BLaER1 treated with 17β-estradiol and CSF1 and Interleukin-3, amounts not matched to agents 10 nM and 100 nM (cell line): Measurements from ENCODE around the gene ATXN10.

Source experiments
- H3K27ac ChIP-seq, 11 experiments: shearing (Covaris generic); formaldehyde crosslinking; 2 replicates each; pipeline ENCODE4 v1.8.1; 2022
- H3K27me3 ChIP-seq, 11 experiments: shearing (Covaris generic); formaldehyde crosslinking; 2 replicates each; pipeline ENCODE4 v1.8.1; 2022
- H3K36me3 ChIP-seq, 11 experiments: shearing (Covaris generic); formaldehyde crosslinking; 2 replicates each; pipeline ENCODE4 v1.8.1; 2022
- H3K4me1 ChIP-seq, 10 experiments: shearing (Covaris generic); formaldehyde crosslinking; 2 replicates each; pipeline ENCODE4 v1.8.1; 2022
- H3K4me2 ChIP-seq, 11 experiments: shearing (Covaris generic); formaldehyde crosslinking; 2 replicates each; pipeline ENCODE4 v1.8.1; 2022
- H3K4me3 ChIP-seq, 10 experiments: shearing (Covaris generic); formaldehyde crosslinking; 2 replicates each; pipeline ENCODE4 v1.8.1; 2022
- H3K9ac ChIP-seq, 11 experiments: shearing (Covaris generic); formaldehyde crosslinking; 2 replicates each; pipeline ENCODE4 v1.8.1; 2022
- H3K9me3 ChIP-seq, 11 experiments: shearing (Covaris generic); formaldehyde crosslinking; replicated peaks in 1 of 11; 2 replicates each; pipeline ENCODE4 v1.8.1; 2022
- H4K20me1 ChIP-seq, 11 experiments: shearing (Covaris generic); formaldehyde crosslinking; 2 replicates each; pipeline ENCODE4 v1.8.1; 2022
- Cebpa-rat ChIP-seq, 11 experiments: shearing (Covaris generic); IDR thresholded peaks; 2 replicates each; pipeline ENCODE4 v1.8.1; 2022

ATXN10 gene

DNA sequence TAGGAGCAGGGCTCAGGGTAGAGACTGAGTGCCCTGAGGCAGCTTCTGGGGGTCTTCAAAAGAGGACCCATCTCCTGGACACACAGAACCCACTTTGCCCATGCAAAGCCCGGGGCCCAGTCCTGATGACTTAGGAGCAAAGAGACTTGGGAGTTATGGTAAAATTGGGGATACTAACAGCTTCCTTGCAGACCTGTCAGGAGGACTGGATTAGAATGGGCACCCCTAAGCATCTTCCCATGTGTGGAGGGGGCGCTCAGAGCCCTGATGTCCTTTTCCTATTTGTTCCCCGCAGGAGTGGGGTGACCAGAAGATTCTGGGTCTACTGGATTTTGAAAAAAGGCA lies 205.4 kb downstream of the ATXN10 start:
- Histone ChIP-seq H3K4me1 (peaks cover 13 to 47% (median 33%) of the 10 kb centered on the region in 10 experiments), H4K20me1 (peaks cover 0 to 55% (median 46%) of the 10 kb centered on the region in 11 experiments; a peak in 17 of 22 replicates), H3K4me2 (peak overlapping the region in 9 of 11 experiments; percentile 60 to 98 (median 88); a peak in 16 of 22 replicates), H3K9ac (peak overlapping the region in 2 of 11 experiments; percentile 1 to 2; a peak in 1 of 22 replicates), H3K27ac (no peak overlapping the region), H3K36me3 (peaks cover 0 to 4% (median 0%) of the 10 kb centered on the region in 11 experiments; a peak in 2 of 22 replicates), H3K27me3 (peaks cover 57 to 85% (median 73%) of the 10 kb centered on the region in 11 experiments), H3K9me3 (peaks cover 11 to 16% (median 14%) of the 10 kb centered on the region in 11 experiments), H3K4me3 (peak overlapping the region in 4 of 10 experiments; percentile 26 to 50 (median 38); a peak in 2 of 20 replicates)
- TF ChIP-seq Cebpa-rat (IDR thresholded peaks at IDR 0.05), result no peak

DNA sequence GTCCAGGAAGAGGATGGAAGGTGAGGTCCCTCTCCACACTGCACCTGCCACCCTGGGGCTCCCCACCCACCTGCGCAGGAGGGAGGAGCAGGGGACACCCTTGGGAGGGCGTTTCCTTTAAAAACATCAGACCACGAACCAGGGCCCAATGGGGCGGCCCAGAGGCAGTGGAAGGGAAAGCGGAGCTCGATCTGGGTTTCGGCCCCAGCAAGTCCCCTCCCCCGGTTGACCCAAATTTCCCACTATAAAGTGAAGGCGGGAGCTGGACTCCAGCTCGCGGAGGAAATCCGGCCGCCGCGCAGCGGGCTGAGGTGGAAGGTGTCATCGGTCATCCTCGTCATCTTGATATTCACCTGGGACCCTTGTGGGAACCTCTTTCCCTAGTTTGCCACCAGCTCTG lies 206.0 kb downstream of the ATXN10 start:
- Histone ChIP-seq H3K4me2 (peak overlapping the region; percentile 38 to 98 (median 77); a peak in 21 of 22 replicates), H3K9ac (peak overlapping the region in 1 of 11 experiments; percentile 2; a peak in 1 of 22 replicates), H3K27me3 (peaks cover 59 to 87% (median 78%) of the 10 kb centered on the region in 11 experiments), H3K4me3 (peak overlapping the region in 7 of 10 experiments; percentile 5 to 50 (median 30); a peak in 9 of 20 replicates), H3K4me1 (peaks cover 13 to 47% (median 33%) of the 10 kb centered on the region in 10 experiments), H3K27ac (no peak overlapping the region), H3K36me3 (0 out of 22 replicates have a peak, but pooled peaks cover 0 to 2% (median 0%) of the 10 kb centered on the region in 11 experiments), H4K20me1 (peaks cover 0 to 61% (median 46%) of the 10 kb centered on the region in 11 experiments; a peak in 17 of 22 replicates), H3K9me3 (peaks cover 5 to 10% (median 8%) of the 10 kb centered on the region in 11 experiments)
- TF ChIP-seq Cebpa-rat (IDR thresholded peaks at IDR 0.05), result no peak

DNA sequence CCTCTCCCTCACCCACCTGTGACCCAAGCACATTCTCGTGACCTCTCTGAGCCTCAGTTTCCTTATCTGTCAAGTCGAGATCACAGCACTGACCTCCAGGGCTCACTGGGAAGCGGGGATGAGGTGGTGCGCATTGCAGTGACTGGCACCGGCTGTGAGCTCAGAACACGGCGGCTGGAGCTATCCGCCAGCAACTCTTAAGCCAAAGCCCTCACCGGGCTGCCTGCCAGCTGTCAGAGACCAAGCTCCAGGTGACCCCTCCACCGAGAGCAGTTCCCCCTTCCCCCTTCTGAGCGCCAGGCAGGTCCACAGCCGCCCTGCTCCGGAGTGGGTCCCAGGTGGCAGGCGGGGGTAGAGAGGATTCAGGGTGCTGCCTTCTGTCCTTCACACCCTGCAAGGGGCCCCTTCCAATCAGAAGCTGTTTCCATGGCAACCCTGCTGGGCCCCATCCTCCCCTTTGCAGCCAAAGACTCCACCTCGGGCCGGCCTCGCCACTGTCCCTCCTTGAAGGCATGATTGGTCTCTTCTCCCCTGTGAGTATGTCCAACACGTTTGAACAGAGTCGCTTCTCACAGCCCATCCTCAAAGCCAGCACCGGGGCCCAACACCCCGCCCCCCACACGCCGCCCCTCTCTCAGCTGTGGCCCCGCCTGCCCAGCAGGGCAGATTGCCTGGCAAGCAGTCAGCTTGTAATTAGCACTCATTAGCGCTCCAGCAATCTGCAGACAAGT lies 206.6 kb downstream of the ATXN10 start:
- H3K27me3 ChIP-seq, result peaks cover 60 to 87% (median 82%) of the 10 kb centered on the region in 11 experiments
- no peaks in the 10 kb centered on the region for H3K36me3 ChIP-seq
- H3K4me1 ChIP-seq, result peaks cover 13 to 47% (median 33%) of the 10 kb centered on the region in 10 experiments
- peaks cover 0 to 66% (median 48%) of the 10 kb centered on the region in 11 experiments; a peak in 17 of 22 replicates for H4K20me1 ChIP-seq
- no peak for TF ChIP-seq Cebpa-rat (IDR thresholded peaks at IDR 0.05)
- H3K9ac ChIP-seq, result 0 out of 22 replicates have a peak overlapping the region, but pooled peaks of 1 of the 11 experiments have one; percentile 2
- peak overlapping the region; percentile 38 to 98 (median 77); a peak in 21 of 22 replicates for H3K4me2 ChIP-seq
- no peak overlapping the region for H3K27ac ChIP-seq
- peaks cover 0 to 4% (median 3%) of the 10 kb centered on the region in 11 experiments; a peak in 15 of 22 replicates for H3K9me3 ChIP-seq
- peak overlapping the region in 7 of 10 experiments; percentile 5 to 50 (median 30); a peak in 6 of 20 replicates for H3K4me3 ChIP-seq

DNA sequence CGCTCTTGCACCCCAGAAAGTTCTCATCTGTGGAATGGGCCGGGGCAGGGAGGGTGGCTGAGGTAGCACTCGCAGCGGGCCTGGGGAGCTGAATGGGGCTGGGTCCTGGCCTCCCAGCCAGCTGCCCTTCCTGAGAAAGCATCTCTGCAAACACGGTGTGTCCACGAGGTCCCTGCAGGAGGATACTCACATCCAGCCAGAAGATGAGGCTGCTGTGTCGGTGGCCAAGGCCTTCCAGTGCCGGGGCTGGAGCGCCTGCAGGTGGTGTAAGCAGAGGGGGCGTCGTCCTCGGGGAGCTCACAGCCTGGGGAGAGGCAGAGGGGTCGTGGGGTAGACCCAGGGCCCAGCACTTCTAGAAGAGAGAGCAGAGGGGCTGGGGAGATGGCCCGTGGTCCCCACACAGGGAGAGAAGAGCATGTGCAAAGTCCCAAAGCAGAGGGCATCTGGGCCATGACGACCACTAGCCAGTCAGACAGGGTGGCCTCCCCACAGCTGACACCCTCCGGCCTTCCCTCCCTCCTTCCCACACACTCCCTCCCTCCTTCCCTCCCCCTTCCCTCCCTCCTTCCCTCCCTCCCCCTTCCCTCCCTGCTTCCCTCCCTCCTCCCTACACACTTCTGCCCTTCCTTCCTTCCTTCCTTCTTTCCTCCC lies 207.4 kb downstream of the ATXN10 start:
- TF ChIP-seq Cebpa-rat (IDR thresholded peaks at IDR 0.05), result no peak
- peaks cover 0 to 72% (median 51%) of the 10 kb centered on the region in 11 experiments; a peak in 17 of 22 replicates for H4K20me1 ChIP-seq
- H3K27ac ChIP-seq, result no peak overlapping the region
- H3K36me3 ChIP-seq, result no peaks in the 10 kb centered on the region
- H3K9me3 ChIP-seq, result no peaks in the 10 kb centered on the region
- peak overlapping the region in 8 of 11 experiments; percentile 60 to 98 (median 90); a peak in 10 of 22 replicates for H3K4me2 ChIP-seq
- peaks cover 13 to 47% (median 33%) of the 10 kb centered on the region in 10 experiments for H3K4me1 ChIP-seq
- peaks cover 60 to 88% (median 85%) of the 10 kb centered on the region in 11 experiments for H3K27me3 ChIP-seq
- H3K4me3 ChIP-seq, result no peak overlapping the region
- H3K9ac ChIP-seq, result no peak overlapping the region

DNA sequence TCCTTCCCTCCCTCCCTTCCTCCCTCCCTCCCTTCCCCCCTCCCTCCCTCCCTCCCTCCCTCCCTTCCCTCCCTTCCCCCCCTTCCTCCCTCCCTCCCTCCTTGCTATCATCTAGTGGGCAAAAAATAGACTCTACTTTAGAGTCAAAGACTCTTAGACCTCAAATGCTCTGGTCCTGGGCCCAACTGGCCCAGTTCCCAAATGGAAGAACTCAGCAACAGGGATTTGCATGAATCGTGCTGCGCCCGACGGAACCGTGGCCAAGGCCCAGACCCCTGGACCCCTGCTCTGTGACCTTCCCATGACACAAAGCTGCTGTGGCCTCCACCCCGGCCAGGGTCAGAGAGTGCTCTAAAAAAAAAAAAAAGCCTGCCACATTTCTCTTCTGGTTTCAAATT lies 207.9 kb downstream of the ATXN10 start:
- no peak overlapping the region for H3K27ac ChIP-seq
- H3K4me1 ChIP-seq, result peaks cover 13 to 51% (median 34%) of the 10 kb centered on the region in 10 experiments
- no peaks in the 10 kb centered on the region for H3K36me3 ChIP-seq
- peaks cover 0 to 78% (median 52%) of the 10 kb centered on the region in 11 experiments; a peak in 17 of 22 replicates for H4K20me1 ChIP-seq
- H3K9me3 ChIP-seq, result no peaks in the 10 kb centered on the region
- TF ChIP-seq Cebpa-rat (IDR thresholded peaks at IDR 0.05), result no peak
- H3K4me2 ChIP-seq, result no peak overlapping the region
- peaks cover 60 to 92% (median 83%) of the 10 kb centered on the region in 11 experiments for H3K27me3 ChIP-seq
- no peak overlapping the region for H3K9ac ChIP-seq
- H3K4me3 ChIP-seq, result no peak overlapping the region

DNA sequence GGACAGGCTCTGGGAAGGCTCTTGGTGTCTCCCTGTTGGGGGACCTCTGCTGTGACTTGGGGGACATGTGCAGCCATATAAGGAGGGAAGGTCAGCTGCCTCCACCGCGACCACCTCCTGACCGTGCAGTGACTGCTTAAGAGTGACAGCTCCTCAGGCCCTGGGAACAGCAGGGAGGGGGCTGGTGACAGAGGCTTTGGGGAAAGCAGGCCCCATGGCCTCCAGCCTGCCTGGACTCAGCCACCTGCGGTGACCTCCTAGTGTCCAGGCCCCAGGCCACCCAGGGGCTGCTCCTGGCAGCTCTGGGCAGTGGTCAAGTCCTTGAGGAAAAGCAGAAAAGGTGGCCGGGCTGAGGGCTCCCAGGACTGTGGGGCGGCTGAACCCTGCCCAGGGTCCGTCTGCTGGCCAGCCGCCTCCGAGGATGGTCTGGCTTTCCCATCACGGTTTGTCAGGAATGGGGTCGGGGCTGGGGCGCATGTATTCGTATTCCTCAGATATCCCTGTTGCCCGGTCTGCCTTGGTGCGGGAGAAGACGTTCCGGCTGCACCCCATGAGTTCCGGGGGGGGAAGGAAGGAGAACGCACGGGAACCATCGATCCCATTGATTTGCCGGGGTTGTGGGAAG lies 208.6 kb downstream of the ATXN10 start:
- Histone ChIP-seq H3K4me2 (0 out of 22 replicates have a peak overlapping the region, but pooled peaks of 1 of the 11 experiments have one; percentile 26), H3K36me3 (no peaks in the 10 kb centered on the region), H3K27ac (no peak overlapping the region), H3K4me3 (no peak overlapping the region), H3K4me1 (peaks cover 13 to 58% (median 38%) of the 10 kb centered on the region in 10 experiments), H3K9me3 (no peaks in the 10 kb centered on the region), H3K27me3 (peaks cover 60 to 87% (median 78%) of the 10 kb centered on the region in 11 experiments), H4K20me1 (peaks cover 0 to 84% (median 52%) of the 10 kb centered on the region in 11 experiments; a peak in 17 of 22 replicates), H3K9ac (no peak overlapping the region)
- no peak for TF ChIP-seq Cebpa-rat (IDR thresholded peaks at IDR 0.05)

DNA sequence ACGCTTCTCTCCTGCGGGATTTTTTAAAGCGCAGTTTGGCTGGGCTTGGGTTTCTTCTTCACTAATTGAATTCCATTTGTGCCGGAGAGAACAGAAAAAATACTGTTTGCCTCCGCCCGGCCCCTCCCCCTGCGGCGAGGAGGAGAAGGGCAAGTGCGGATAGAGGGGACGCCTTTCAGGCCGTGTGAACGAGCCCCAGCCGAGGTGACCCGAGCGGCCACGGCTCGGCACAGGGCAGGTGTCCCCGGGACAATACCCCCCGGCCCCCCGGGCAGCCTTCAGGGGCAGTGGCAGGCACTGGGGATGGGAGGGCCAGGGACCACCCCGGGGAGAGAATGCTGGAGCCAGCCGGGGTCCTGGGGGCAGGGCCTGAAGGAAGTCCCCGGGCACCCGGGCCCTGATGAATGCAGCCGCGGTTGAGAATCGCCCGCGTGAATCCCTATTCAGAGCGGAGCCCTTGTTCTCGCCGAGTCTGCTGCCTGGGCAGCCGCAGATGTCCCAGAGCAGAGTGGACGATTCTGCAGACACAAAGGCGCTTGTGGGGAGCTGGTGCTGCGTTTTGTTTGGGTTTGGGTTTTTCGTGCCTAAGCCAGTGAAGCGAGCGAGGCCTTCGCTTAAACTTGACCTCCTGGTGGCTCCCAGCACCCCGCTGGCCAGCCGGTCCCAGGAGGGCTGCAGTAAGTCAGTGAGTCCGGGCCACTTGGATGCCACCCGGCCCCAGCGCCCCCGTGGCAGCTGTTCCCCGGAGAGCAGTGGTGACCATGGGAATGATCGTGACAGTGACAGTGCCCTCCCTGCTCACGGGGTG lies 209.3 kb downstream of the ATXN10 start:
- no peak overlapping the region for H3K27ac ChIP-seq
- no peak overlapping the region; a peak in 1 of 22 replicates for H3K9ac ChIP-seq
- H3K36me3 ChIP-seq, result no peaks in the 10 kb centered on the region
- no peaks in the 10 kb centered on the region for H3K9me3 ChIP-seq
- peaks cover 0 to 91% (median 52%) of the 10 kb centered on the region in 11 experiments; a peak in 17 of 22 replicates for H4K20me1 ChIP-seq
- no peak for TF ChIP-seq Cebpa-rat (IDR thresholded peaks at IDR 0.05)
- peak overlapping the region in 5 of 11 experiments; percentile 6 to 44 (median 26); a peak in 7 of 22 replicates for H3K4me2 ChIP-seq
- H3K4me1 ChIP-seq, result peaks cover 13 to 61% (median 38%) of the 10 kb centered on the region in 10 experiments
- H3K4me3 ChIP-seq, result no peak overlapping the region
- H3K27me3 ChIP-seq, result peaks cover 60 to 81% (median 74%) of the 10 kb centered on the region in 11 experiments

DNA sequence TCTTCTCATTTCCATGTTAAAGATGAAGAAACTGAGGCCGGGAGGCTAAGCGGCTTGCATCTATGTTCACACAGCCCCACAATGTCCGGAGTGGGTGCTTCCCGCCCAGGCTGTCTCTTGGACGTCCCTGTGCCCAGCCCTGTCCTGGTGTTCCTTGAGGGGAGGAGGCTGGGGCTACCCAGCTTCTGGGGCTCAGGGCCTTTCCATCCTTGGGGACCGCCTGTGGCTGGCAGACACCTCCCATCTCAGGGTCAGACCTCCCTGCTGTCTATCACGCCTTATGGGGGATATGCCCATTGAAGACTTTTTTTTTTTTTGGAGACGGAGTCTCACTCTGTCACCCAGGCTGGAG lies 209.9 kb downstream of the ATXN10 start:
- peaks cover 0 to 91% (median 51%) of the 10 kb centered on the region in 11 experiments; a peak in 17 of 22 replicates for H4K20me1 ChIP-seq
- no peak overlapping the region for H3K4me3 ChIP-seq
- H3K36me3 ChIP-seq, result no peaks in the 10 kb centered on the region
- H3K27me3 ChIP-seq, result peaks cover 60 to 75% (median 68%) of the 10 kb centered on the region in 11 experiments
- H3K27ac ChIP-seq, result no peak overlapping the region
- TF ChIP-seq Cebpa-rat (IDR thresholded peaks at IDR 0.05), result no peak
- no peaks in the 10 kb centered on the region for H3K9me3 ChIP-seq
- no peak overlapping the region for H3K9ac ChIP-seq
- peak overlapping the region in 5 of 11 experiments; percentile 6 to 44 (median 26); a peak in 6 of 22 replicates for H3K4me2 ChIP-seq
- peaks cover 13 to 56% (median 33%) of the 10 kb centered on the region in 10 experiments for H3K4me1 ChIP-seq
